ENCODE data around the gene FRMD4B.

DNA sequence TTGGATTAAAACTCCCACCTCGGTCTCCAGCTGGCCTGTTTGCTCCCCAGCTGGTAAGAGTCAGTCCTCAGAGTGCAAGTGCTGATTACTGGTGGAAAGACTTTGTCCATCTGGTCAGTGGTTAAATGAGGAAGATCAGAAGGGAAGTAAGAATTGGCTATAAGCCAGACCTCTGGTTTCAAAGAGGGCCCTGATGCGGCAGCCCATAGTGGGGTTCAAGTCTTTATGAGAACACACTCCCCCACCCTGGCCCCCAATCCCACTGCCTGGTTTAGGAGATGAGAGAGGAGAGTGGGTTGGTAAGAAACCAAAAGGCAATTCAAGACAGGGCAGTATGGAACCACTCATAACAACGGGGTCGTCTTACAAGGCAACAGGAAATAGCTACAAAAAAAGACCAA, 65.0 kb downstream of the FRMD4B start:
- TF ChIP-seq CTCF (IDR thresholded peaks at IDR 0.05): no peak
- TF ChIP-seq POLR2A (IDR thresholded peaks at IDR 0.05): no peak

Data from lower leg skin (tissue), 3 donors.